Lower leg skin (tissue), 3 donors: Measurements from ENCODE around the gene MYPOP.

Experiments
- CTCF ChIP-seq, 3 donors: fragments of 450-650 bp; IDR thresholded peaks; one replicate each; pipeline ENCODE4 v1.5.1; 2016; ENCODE audit warnings: antibody characterized with exemption in 3 of 3, mild to moderate bottlenecking in 3 of 3, moderate library complexity in 2 of 3
- POLR2A ChIP-seq, 2 donors: fragments of 450-650 bp; IDR thresholded peaks; one replicate each; pipeline ENCODE4 v1.6.1; 2016 to 2017; ENCODE audit warnings: antibody characterized with exemption in 2 of 2, mild to moderate bottlenecking in 1 of 2, moderate library complexity in 1 of 2

GRCh38 chr19:45876161-45876410 lies 26.3 kb downstream of the MYPOP start:
- TF ChIP-seq CTCF (IDR thresholded peaks at IDR 0.05), result no peak
- no peak for TF ChIP-seq POLR2A (IDR thresholded peaks at IDR 0.05)
